H1 (cell line): ENCODE data around the gene GNA12. TPM values are rescaled to one million over a fixed set of nuclear protein-coding genes. Genes with fewer than 3 reads are reported as not detected.

Source experiments
- CTCF ChIA-PET: fragments of 300-600 bp; sonication (Branson Sonifier 250); formaldehyde crosslinking; loops from one replicate; lab custom pipeline; 2021; ENCODE audit not compliant: partially characterized antibody; lab: Charles Lee
- POLR2A ChIA-PET: fragments of 300-600 bp; sonication (Branson Sonifier 250); formaldehyde crosslinking; loops from one replicate; lab custom pipeline; 2021; ENCODE audit warnings: inconsistent platforms; ENCODE audit not compliant: partially characterized antibody; lab: Charles Lee
- DNase-seq, 2 experiments: peaks; one replicate each; pipeline versions ENCODE4 v3.0.0 to v3.0.0-alpha.2; 2010 to 2022; ENCODE audit warnings: low spot score in 2 of 2, low read depth in 1 of 2, mixed read lengths in 1 of 2
- FAIRE-seq: peaks from 2 replicates; lab custom pipeline; 2011; peaks lifted over from hg19 to GRCh38; lab: Jason Lieb, UNC
- H2AFZ ChIP-seq: 2 replicates; pipeline ENCODE4 v1.8.1; 2012; ENCODE audit warnings: low read length, inconsistent platforms
- H2AK5ac ChIP-seq: 2 replicates; pipeline ENCODE4 v1.6.1; 2013; ENCODE audit warnings: low read depth, low read length
- H2BK120ac ChIP-seq: replicated peaks from 2 replicates; pipeline ENCODE3; 2013; ENCODE audit warnings: low read depth, low read length, inconsistent platforms
- H2BK12ac ChIP-seq: 2 replicates; pipeline ENCODE4 v1.6.1; 2013; ENCODE audit warnings: low read depth, low read length
- H2BK15ac ChIP-seq: 2 replicates; pipeline ENCODE4 v1.6.1; 2013; ENCODE audit warnings: low read length
- H2BK20ac ChIP-seq: 2 replicates; pipeline ENCODE4 v1.6.1; 2013; ENCODE audit warnings: low read length
- H2BK5ac ChIP-seq: 2 replicates; pipeline ENCODE4 v1.6.1; 2013; ENCODE audit warnings: low read depth, low read length
- H3K14ac ChIP-seq: 2 replicates; pipeline ENCODE4 v1.6.1; 2013; ENCODE audit warnings: inconsistent platforms; ENCODE audit not compliant: insufficient read length
- H3K18ac ChIP-seq: 2 replicates; pipeline ENCODE4 v1.6.1; 2013; ENCODE audit warnings: low read length; ENCODE audit errors: extremely low read depth
- H3K23ac ChIP-seq: 2 replicates; pipeline ENCODE4 v1.6.1; 2013; ENCODE audit warnings: inconsistent platforms; ENCODE audit not compliant: insufficient read length
- H3K23me2 ChIP-seq: 2 replicates; pipeline ENCODE4 v1.6.1; 2013; ENCODE audit warnings: low read depth, low read length
- H3K27ac ChIP-seq: 2 replicates; pipeline ENCODE4 v1.6.1; 2011; ENCODE audit warnings: low read depth, low read length, inconsistent platforms
- H3K27me3 ChIP-seq, 4 experiments: replicated peaks in 1 of 4; 1 replicate in 1 of 4; 2 replicates in 3 of 4; pipeline versions ENCODE4 v1.6.1 to v1.8.1; 2011 to 2013; ENCODE audit warnings: low read length in 3 of 4, mild to moderate bottlenecking in 3 of 4, inconsistent platforms in 2 of 4, mixed read lengths in 2 of 4, moderate library complexity in 1 of 4; ENCODE audit not compliant: control insufficient read depth in 3 of 4, insufficient read depth in 3 of 4; ENCODE audit errors: extremely low read depth in 1 of 4
- H3K36me3 ChIP-seq, 4 experiments: 2 replicates each; pipeline versions ENCODE4 v1.6.1 to v1.8.1; 2011 to 2013; ENCODE audit warnings: mild to moderate bottlenecking in 4 of 4, low read length in 3 of 4, moderate library complexity in 2 of 4, control low read depth in 1 of 4, inconsistent platforms in 1 of 4; ENCODE audit not compliant: insufficient read depth in 4 of 4, control insufficient read depth in 2 of 4
- H3K4ac ChIP-seq: replicated peaks from 2 replicates; pipeline ENCODE3; 2013; ENCODE audit warnings: low read length, low read depth, mixed read lengths, inconsistent platforms; ENCODE audit not compliant: insufficient read length
- H3K4me1 ChIP-seq, 4 experiments: replicated peaks in 1 of 4; 1 replicate in 1 of 4; 2 replicates in 3 of 4; pipeline versions ENCODE4 v1.6.1 to v1.8.1; 2011 to 2013; ENCODE audit warnings: low read length in 3 of 4, inconsistent platforms in 2 of 4, mixed read lengths in 1 of 4; ENCODE audit not compliant: insufficient read depth in 4 of 4, control insufficient read depth in 3 of 4
- H3K4me2 ChIP-seq, 2 experiments: 2 replicates each; pipeline versions ENCODE4 v1.6.1 to v1.8.1; 2011 to 2013; ENCODE audit warnings: low read depth in 2 of 2, low read length in 2 of 2, control low read depth in 1 of 2, inconsistent platforms in 1 of 2, mild to moderate bottlenecking in 1 of 2; ENCODE audit not compliant: insufficient read depth in 1 of 2
- H3K4me3 ChIP-seq, 4 experiments: fragments of 200-600, 300-600 bp in 1 of 4; sonication (generic), shearing (Covaris generic), sonication (Bioruptor Twin) in 1 of 4; 2 replicates each; pipeline versions ENCODE4 v1.5.1 to v1.8.1; 2011 to 2016; ENCODE audit warnings: low read length in 4 of 4, low read depth in 3 of 4, control low read depth in 2 of 4, inconsistent platforms in 2 of 4, mild to moderate bottlenecking in 2 of 4, mixed read lengths in 1 of 4, moderate library complexity in 1 of 4; ENCODE audit not compliant: insufficient read depth in 2 of 4; ENCODE audit errors: extremely low read depth in 1 of 4
- H3K56ac ChIP-seq: replicated peaks from 2 replicates; pipeline ENCODE3; 2013; ENCODE audit warnings: low read depth, mild to moderate bottlenecking, mixed read lengths, low read length, inconsistent platforms; ENCODE audit not compliant: insufficient read length
- H3K79me1 ChIP-seq: 2 replicates; pipeline ENCODE4 v1.6.1; 2013; ENCODE audit warnings: low read depth, low read length, control low read depth
- H3K79me2 ChIP-seq, 2 experiments: 2 replicates each; pipeline versions ENCODE4 v1.6.1 to v1.8.1; 2012 to 2013; ENCODE audit warnings: low read length in 2 of 2, mild to moderate bottlenecking in 2 of 2, inconsistent platforms in 1 of 2; ENCODE audit not compliant: insufficient read depth in 2 of 2, control insufficient read depth in 1 of 2
- H3K9ac ChIP-seq, 4 experiments: replicated peaks in 1 of 4; 1 replicate in 1 of 4; 2 replicates in 3 of 4; pipeline versions ENCODE4 v1.6.1 to v1.8.1; 2011 to 2013; ENCODE audit warnings: low read depth in 3 of 4, low read length in 3 of 4, control low read depth in 2 of 4, mild to moderate bottlenecking in 2 of 4, moderate library complexity in 2 of 4, inconsistent platforms in 1 of 4; ENCODE audit errors: extremely low read depth in 1 of 4
- H3K9me3 ChIP-seq, 2 experiments: 2 replicates each; pipeline versions ENCODE4 v1.6.1 to v1.8.1; 2012 to 2013; ENCODE audit warnings: mild to moderate bottlenecking in 2 of 2, moderate library complexity in 2 of 2, control low read depth in 1 of 2, inconsistent platforms in 1 of 2, low read depth in 1 of 2, low read length in 1 of 2, mixed read lengths in 1 of 2; ENCODE audit not compliant: insufficient read depth in 2 of 2
- H4K20me1 ChIP-seq, 2 experiments: replicated peaks in 1 of 2; 2 replicates each; pipeline versions ENCODE3 to v1.8.1; 2011 to 2013; ENCODE audit warnings: inconsistent platforms in 2 of 2, low read length in 2 of 2, mild to moderate bottlenecking in 1 of 2; ENCODE audit not compliant: insufficient read depth in 2 of 2, control insufficient read depth in 1 of 2
- H4K5ac ChIP-seq: 2 replicates; pipeline ENCODE4 v1.6.1; 2013; ENCODE audit warnings: low read length, low read depth, mixed read lengths, inconsistent platforms; ENCODE audit not compliant: insufficient read length
- H4K8ac ChIP-seq: 2 replicates; pipeline ENCODE4 v1.8.0; 2013; ENCODE audit warnings: mild to moderate bottlenecking, moderate library complexity, low read length, inconsistent platforms; ENCODE audit not compliant: insufficient read depth; ENCODE audit errors: extremely low read depth
- H4K91ac ChIP-seq: replicated peaks from 2 replicates; pipeline ENCODE3; 2013; ENCODE audit warnings: low read length, mixed read lengths, inconsistent platforms; ENCODE audit not compliant: insufficient read length
- ASH2L ChIP-seq: fragments of 200-600, 300-600 bp; sonication (generic); IDR thresholded peaks from one replicate; pipeline ENCODE4 v1.7.1; 2017; ENCODE audit warnings: low read length
- BACH1 ChIP-seq: IDR thresholded peaks from 2 replicates; pipeline ENCODE4 v1.6.1; 2012; ENCODE audit warnings: low read length, improper control_type of control experiment
- CEBPB ChIP-seq: IDR thresholded peaks from 2 replicates; pipeline ENCODE4 v1.6.1; 2012; ENCODE audit warnings: low read depth, low read length
- CTCF ChIP-seq, 3 experiments: IDR thresholded peaks; 1 replicate in 2 of 3; 2 replicates in 1 of 3; pipeline versions ENCODE4 v1.5.1 to v1.6.1; 2011; ENCODE audit warnings: low read length in 3 of 3, mild to moderate bottlenecking in 3 of 3, inconsistent platforms in 2 of 3, low read depth in 1 of 3, moderate library complexity in 1 of 3; ENCODE audit not compliant: insufficient read depth in 1 of 3; ENCODE audit errors: control extremely low read depth in 1 of 3
- KDM4A ChIP-seq: IDR thresholded peaks from one replicate; pipeline ENCODE4 v1.7.1; 2012; ENCODE audit warnings: low read depth, mild to moderate bottlenecking, moderate library complexity, low read length, inconsistent platforms; ENCODE audit not compliant: severe bottlenecking
- PHF8 ChIP-seq: fragments of 200-600 bp; sonication (generic); conservative IDR thresholded peaks from 2 replicates; pipeline ENCODE4 v1.7.1; 2012; ENCODE audit warnings: low read depth, mild to moderate bottlenecking, inconsistent platforms, low read length, moderate library complexity
- SAP30 ChIP-seq: fragments of 300-600 bp; sonication (generic); IDR thresholded peaks from 2 replicates; pipeline ENCODE4 v1.7.1; 2012; ENCODE audit warnings: low read length, moderate library complexity, mild to moderate bottlenecking, inconsistent platforms; ENCODE audit not compliant: insufficient read depth, insufficient replicate concordance
- SP2 ChIP-seq: IDR thresholded peaks from 2 replicates; pipeline ENCODE4 v1.6.1; 2012; ENCODE audit warnings: mild to moderate bottlenecking, low read length, inconsistent platforms
- TCF12 ChIP-seq: IDR thresholded peaks from 2 replicates; pipeline ENCODE4 v1.6.1; 2011; ENCODE audit warnings: low read depth, mild to moderate bottlenecking, low read length
- WGBS, 2 experiments: shearing (Covaris generic) in 1 of 2; methylation state at CpG; one replicate each; pipeline versions ENCODE4 v1.1.6 to v1.1.7; 2013 to 2015; ENCODE audit warnings: low lambda C conversion rate in 2 of 2, mixed read lengths in 2 of 2, inconsistent platforms in 1 of 2, low coverage in 1 of 2, missing lambda C conversion rate in 1 of 2; ENCODE audit not compliant: insufficient replicate concordance in 2 of 2, insufficient coverage in 1 of 2, insufficient read length in 1 of 2; ENCODE audit errors: extremely low coverage in 1 of 2, missing lambda C conversion rate in 1 of 2; 5-methylcytosine and 5-hydroxymethylcytosine counted together
- polyA plus RNA-seq, 7 experiments: library from polyadenylated mRNA; depleted of rRNA in 3 of 7; stranded (reverse) in 5 of 7; unstranded in 2 of 7; fragments of >200 nt in 5 of 7; fragments of 200-250 nt in 2 of 7; gene quantifications; 1 replicate in 5 of 7; 2 replicates in 1 of 7; 4 replicates in 1 of 7; pipeline versions ENCODE4 v1.2.1 to v1.2.3, GENCODE V29; 2011 to 2013; ENCODE audit warnings: missing spikeins in 2 of 7, mixed read lengths in 2 of 7
- total RNA-seq: library from RNA; stranded (reverse); fragmentation: NEBNext Ultra II Directional; extraction: Animal tissue kit (Norgen Biotek cat#: 25700); gene quantifications from 2 replicates; pipeline ENCODE4 v1.2.1, GENCODE V29; 2021

GNA12 gene
- total and polyA plus RNA-seq, 2 of the 8 experiments (the other 6 are each of a cell fraction or from before 2014, with no cell fraction given) = 96.5 to 109 TPM

DNA sequence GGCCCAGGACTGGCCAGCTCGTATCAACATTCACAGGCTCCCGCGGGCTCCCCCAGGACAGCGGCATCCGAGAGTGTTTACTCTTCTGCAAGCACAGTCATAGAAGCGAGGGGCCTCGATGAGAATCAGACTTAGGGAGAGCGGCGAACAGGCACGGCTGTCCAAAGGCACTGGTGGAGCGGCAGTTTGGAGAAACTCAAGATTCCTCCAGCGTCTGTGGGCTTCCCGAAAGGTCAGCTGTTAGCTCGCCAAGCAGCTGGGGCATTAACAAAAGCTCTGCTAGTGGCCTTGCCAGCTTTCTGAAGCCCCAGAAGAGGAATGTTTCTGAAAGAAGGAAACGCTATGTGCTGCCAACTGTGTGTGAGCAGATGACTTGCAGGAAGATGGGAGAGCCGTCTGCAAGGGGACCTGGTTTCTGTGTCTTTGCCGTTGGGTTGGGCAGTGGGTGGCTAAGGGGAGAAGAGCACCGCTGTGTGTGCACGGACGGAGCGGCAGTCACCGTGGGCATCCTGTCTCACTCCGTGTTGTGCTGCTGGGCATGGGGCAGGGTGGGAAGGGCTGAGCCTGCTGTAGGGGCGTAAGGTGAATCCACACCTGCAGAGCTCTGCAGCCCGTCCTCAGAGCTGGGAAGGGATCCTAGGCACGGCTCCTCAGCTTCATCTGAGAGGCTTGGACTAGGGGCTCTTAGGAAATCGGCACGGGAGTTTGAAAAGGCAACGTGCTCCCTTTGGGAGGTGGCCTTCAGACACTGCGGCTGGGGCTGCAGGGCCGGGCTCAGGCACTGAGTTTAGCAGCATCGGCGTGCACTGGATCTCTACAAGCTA, 114.0 kb downstream of the GNA12 start:
- Histone ChIP-seq H2BK15ac (no peak overlapping the region), H3K23ac (no peak overlapping the region), H3K4me1 (peaks cover 0 to 9% (median 6%) of the 10 kb centered on the region in 4 experiments; a peak in 4 of 7 replicates), H3K4me3 (no peak overlapping the region), H4K91ac (no peak overlapping the region), H3K27ac (no peak overlapping the region), H3K56ac (no peak overlapping the region), H2AFZ (no peak overlapping the region), H3K14ac (no peak overlapping the region), H2BK5ac (no peak overlapping the region; the same call in 1 of the 2 replicates), H3K9me3 (no peaks in the 10 kb centered on the region), H3K79me1 (peaks cover 15% of the 10 kb centered on the region), H3K9ac (no peak overlapping the region), H3K23me2 (no peaks in the 10 kb centered on the region), H3K27me3 (no peaks in the 10 kb centered on the region), H3K79me2 (peaks cover 0 to 35% of the 10 kb centered on the region in 2 experiments; a peak in 2 of 4 replicates), H3K4ac (no peak overlapping the region), H2BK12ac (no peak overlapping the region), H4K5ac (no peak overlapping the region), H2BK120ac (no peak overlapping the region), H2BK20ac (no peak overlapping the region), H4K20me1 (peaks cover 4 to 14% of the 10 kb centered on the region in 2 experiments), H3K4me2 (no peak overlapping the region), H3K18ac (no peak overlapping the region), H3K36me3 (peaks cover 7 to 24% (median 16%) of the 10 kb centered on the region in 4 experiments), H4K8ac (no peak overlapping the region), H2AK5ac (no peak overlapping the region)
- no peak for DNase-seq
- ChIA-PET POLR2A (interaction anchor here (1.0 to 1.8 kb wide), 2 partner anchors 11 to 174 kb away, joined by 3 to 4 read pairs; no protein-coding TSS in a partner anchor), CTCF (interaction anchor here (0.5 to 5.2 kb wide), 14 partner anchors 11 to 197 kb away, joined by 3 to 27 read pairs (median 3); no protein-coding TSS in a partner anchor)
- 90% methylated on average over 32 of the region's 33 CpGs; no CpG with 5 or more reads in 1 of the 2 experiments for WGBS, 2 experiments
- no peak for FAIRE-seq
- TF ChIP-seq CEBPB = no peak
- TF ChIP-seq SAP30 = no peak
- TF ChIP-seq BACH1 = no peak
- no peak for TF ChIP-seq KDM4A
- no peak for TF ChIP-seq TCF12
- TF ChIP-seq ASH2L = no peak
- TF ChIP-seq PHF8 = no peak
- TF ChIP-seq SP2 = no peak
- TF ChIP-seq CTCF (IDR thresholded peaks at IDR 0.05; ENCODE audit: control extremely low read depth in 1 of 3, insufficient read depth in 1 of 3, low read depth in 1 of 3, low read length in 3 of 3) = no peak
